Stomach smooth muscle (tissue), 2 donors: ENCODE data around the gene GNL2.
A peak's percentile ranks its signal among the peaks of the same experiment; 100 is the strongest.
"Not testable (repeated sequence)": the region's sequence is repeated elsewhere in the genome, so short reads cannot be mapped to it uniquely, and the experiment has no call there.

Experiments used
- H3K27ac ChIP-seq: one replicate; pipeline ENCODE4 v1.7.0; 2013; ENCODE audit warnings: mild to moderate bottlenecking, low read length, inconsistent platforms
- H3K27me3 ChIP-seq, 2 donors: one replicate each; pipeline ENCODE4 v1.7.0; 2013; ENCODE audit warnings: low read length in 2 of 2; ENCODE audit not compliant: insufficient read depth in 2 of 2, control insufficient read depth in 1 of 2
- H3K36me3 ChIP-seq, 2 donors: one replicate each; pipeline ENCODE4 v1.7.0; 2013; ENCODE audit warnings: low read length in 2 of 2; ENCODE audit not compliant: control insufficient read depth in 2 of 2, insufficient read depth in 2 of 2
- H3K4me1 ChIP-seq: one replicate; pipeline ENCODE4 v1.7.0; 2013; ENCODE audit warnings: low read length; ENCODE audit not compliant: control insufficient read depth, insufficient read depth
- H3K4me3 ChIP-seq, 2 donors: one replicate each; pipeline ENCODE4 v1.7.0; 2013; ENCODE audit warnings: low read length in 2 of 2
- H3K9ac ChIP-seq, 2 donors: one replicate each; pipeline ENCODE4 v1.7.0; 2013; ENCODE audit warnings: low read length in 2 of 2, mild to moderate bottlenecking in 1 of 2
- H3K9me3 ChIP-seq, 2 donors: one replicate each; pipeline ENCODE4 v1.7.0; 2013; ENCODE audit warnings: low read length in 2 of 2; ENCODE audit not compliant: control insufficient read depth in 2 of 2
- donor health status: healthy.
- donor health status: Pancreatic carcinoma.

The GNL2 gene

DNA sequence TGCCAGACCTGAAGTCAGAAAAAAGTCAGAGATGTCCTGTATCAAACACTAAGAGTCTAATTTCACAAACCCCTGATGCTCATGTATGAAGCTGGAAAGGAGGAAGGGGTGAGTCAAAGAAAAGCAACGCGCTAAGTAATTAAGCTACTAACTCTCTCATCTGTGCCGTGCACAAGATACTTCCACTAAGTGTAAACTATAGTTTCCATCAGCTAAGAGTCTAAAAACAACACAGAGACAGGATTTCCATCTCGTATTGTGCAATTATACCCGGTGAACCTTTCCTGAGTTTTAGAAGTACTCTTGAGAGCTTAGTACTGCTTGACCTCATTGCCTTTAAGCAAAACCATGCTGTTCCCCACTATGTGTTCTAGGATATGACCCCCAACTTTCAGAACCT lies 20.0 kb downstream of the GNL2 start:
- peak overlapping the region; percentile 61 for H3K27ac ChIP-seq
- no peaks in the 10 kb centered on the region for H3K9me3 ChIP-seq
- no peaks in the 10 kb centered on the region for H3K27me3 ChIP-seq
- no peak overlapping the region for H3K9ac ChIP-seq
- H3K4me1 ChIP-seq = peaks cover 19% of the 10 kb centered on the region
- peaks cover 28 to 42% of the 10 kb centered on the region in 2 donors for H3K36me3 ChIP-seq
- no peak overlapping the region for H3K4me3 ChIP-seq

DNA sequence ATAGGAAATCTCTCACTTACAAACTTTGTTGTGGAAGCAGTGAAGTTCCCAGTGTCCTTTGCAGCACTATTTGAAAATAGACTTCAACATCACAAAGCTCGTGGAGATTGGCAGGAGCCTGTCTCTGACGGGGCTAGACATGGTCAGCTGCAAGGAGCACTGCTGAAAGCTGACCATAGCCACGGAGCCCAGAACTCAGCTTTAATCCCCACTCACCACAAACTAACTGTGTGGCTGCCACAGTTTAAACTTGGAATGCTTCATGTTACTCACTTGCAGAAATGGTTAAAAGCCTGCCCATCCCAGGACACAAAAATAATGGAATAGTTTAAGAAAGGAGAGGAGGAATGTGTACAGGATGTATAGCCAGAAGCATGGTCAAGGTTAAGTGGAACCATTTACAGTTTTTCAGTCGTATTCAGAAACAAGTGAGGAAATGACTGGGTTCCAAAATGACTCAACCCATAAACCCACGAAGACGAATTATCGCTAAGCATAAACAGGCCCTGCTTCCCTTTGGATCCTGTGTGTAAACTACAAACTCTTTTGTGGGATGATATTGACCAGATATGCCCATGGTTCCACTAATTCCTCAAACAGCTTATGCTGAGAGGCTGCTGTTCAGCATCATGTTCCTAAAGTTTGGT lies 20.8 kb downstream of the GNL2 start:
- Histone ChIP-seq H3K27ac (peak overlapping the region; percentile 61), H3K36me3 (peaks cover 27 to 38% of the 10 kb centered on the region in 2 donors)

GRCh38 chr1:37570528-37571334 lies 25.0 kb downstream of the GNL2 start:
- no peaks in the 10 kb centered on the region for H3K27me3 ChIP-seq
- H3K27ac ChIP-seq = no peak overlapping the region
- H3K9me3 ChIP-seq = no peaks in the 10 kb centered on the region
- peaks cover 11% of the 10 kb centered on the region for H3K4me1 ChIP-seq
- H3K36me3 ChIP-seq = peaks cover 66 to 68% of the 10 kb centered on the region in 2 donors
- H3K4me3 ChIP-seq = no peak overlapping the region
- H3K9ac ChIP-seq = no peak overlapping the region

More for the DNA sequence above, 20.8 kb downstream of the GNL2 start:
- H3K9me3 ChIP-seq = no peaks in the 10 kb centered on the region
- no peaks in the 10 kb centered on the region for H3K27me3 ChIP-seq
- no peak overlapping the region for H3K9ac ChIP-seq
- peaks cover 19% of the 10 kb centered on the region for H3K4me1 ChIP-seq
- peak overlapping the region in 1 of 2 donors; percentile 22 for H3K4me3 ChIP-seq

DNA sequence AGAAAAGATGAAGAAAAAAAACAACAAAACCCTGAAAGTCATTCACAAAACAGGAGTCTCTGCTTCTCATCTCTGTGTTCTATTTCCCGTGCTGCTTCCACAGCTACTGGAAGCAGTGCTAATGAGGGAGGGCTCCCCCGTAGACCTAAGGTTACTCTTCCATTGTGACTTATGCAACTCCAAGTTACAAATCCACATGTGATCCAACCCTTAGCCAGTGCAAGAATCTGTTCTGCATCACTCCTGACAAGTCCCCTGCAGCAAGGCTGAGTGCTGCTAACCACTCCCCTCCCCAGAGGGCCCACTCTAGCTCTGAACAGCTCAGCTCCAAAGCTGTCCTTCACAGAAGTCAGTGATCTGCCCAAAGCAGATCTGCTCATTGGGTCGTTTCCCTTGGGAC lies 28.7 kb downstream of the GNL2 start:
- Histone ChIP-seq H3K4me3 (no peak overlapping the region), H3K27ac (peak overlapping the region; percentile 7), H3K27me3 (no peaks in the 10 kb centered on the region), H3K9me3 (no peaks in the 10 kb centered on the region), H3K4me1 (peaks cover 2% of the 10 kb centered on the region), H3K36me3 (peaks cover 57% of the 10 kb centered on the region in 2 donors), H3K9ac (no peak overlapping the region)

GRCh38 chr1:37564892-37565291 lies 30.8 kb downstream of the GNL2 start:
- Histone ChIP-seq H3K9me3 (no peaks in the 10 kb centered on the region), H3K4me3 (no peak overlapping the region), H3K27me3 (no peaks in the 10 kb centered on the region), H3K36me3 (peaks cover 48 to 50% of the 10 kb centered on the region in 2 donors), H3K9ac (no peak overlapping the region), H3K4me1 (peaks cover 2% of the 10 kb centered on the region), H3K27ac (no peak overlapping the region)

- Histone ChIP-seq H3K27me3 (no peaks in the 10 kb centered on the region), H3K4me3 (no peak overlapping the region), H3K9me3 (no peaks in the 10 kb centered on the region), H3K27ac (no peak overlapping the region), H3K36me3 (peaks cover 30 to 36% of the 10 kb centered on the region in 2 donors), H3K9ac (no peak overlapping the region), H3K4me1 (peaks cover 2% of the 10 kb centered on the region)
Measured at GRCh38 chr1:37562984-37563383, 32.8 kb downstream of the GNL2 start.

GRCh38 chr1:37561133-37562132 lies 34.3 kb downstream of the GNL2 start:
- Histone ChIP-seq H3K4me3 (no peak overlapping the region), H3K9ac (no peak overlapping the region)

DNA sequence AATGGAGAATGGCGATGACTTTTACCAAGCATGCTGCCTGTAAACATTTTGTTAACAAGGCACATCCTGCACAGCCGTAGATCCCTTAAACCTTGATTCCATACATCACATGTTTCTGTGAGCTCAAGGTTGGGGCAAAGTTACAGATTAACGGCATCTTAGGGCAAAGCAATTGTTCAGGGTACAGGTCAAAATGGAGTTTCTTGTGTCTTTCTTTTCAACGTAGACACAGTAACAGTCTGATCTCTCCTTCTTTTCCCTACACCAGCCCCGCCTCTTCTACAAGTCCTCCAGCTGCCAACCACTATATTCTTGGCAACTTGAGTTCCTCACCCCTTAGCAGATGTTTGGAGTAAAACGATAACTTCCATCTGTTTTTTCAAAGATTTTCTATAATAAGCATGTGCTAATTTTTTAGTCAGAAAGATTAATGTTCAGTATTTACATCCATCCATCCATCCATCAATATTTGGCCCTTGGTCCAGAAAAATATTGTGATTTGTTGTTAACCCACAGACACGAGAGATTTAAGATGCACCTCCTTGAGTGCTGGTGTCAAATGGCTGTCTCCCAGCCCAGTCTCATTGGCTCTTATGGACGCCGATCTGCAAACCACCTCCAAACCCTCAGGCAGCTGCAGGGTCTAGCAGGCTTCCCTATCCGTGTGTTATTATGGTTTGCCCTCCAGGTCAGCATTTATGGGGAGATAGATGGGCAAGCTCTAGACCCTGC lies 35.2 kb downstream of the GNL2 start:
- Histone ChIP-seq H3K9me3 (no peaks in the 10 kb centered on the region), H3K27me3 (no peaks in the 10 kb centered on the region), H3K4me1 (peaks cover 19% of the 10 kb centered on the region), H3K27ac (no peak overlapping the region), H3K36me3 (peaks cover 6 to 14% of the 10 kb centered on the region in 2 donors), H3K9ac (no peak overlapping the region), H3K4me3 (no peak overlapping the region)

More at GRCh38 chr1:37561133-37562132, 34.3 kb downstream of the GNL2 start:
- H3K27ac ChIP-seq = no peak overlapping the region
- peaks cover 15 to 21% of the 10 kb centered on the region in 2 donors for H3K36me3 ChIP-seq
- H3K9me3 ChIP-seq = no peaks in the 10 kb centered on the region
- no peaks in the 10 kb centered on the region for H3K27me3 ChIP-seq
- peaks cover 13% of the 10 kb centered on the region for H3K4me1 ChIP-seq

DNA sequence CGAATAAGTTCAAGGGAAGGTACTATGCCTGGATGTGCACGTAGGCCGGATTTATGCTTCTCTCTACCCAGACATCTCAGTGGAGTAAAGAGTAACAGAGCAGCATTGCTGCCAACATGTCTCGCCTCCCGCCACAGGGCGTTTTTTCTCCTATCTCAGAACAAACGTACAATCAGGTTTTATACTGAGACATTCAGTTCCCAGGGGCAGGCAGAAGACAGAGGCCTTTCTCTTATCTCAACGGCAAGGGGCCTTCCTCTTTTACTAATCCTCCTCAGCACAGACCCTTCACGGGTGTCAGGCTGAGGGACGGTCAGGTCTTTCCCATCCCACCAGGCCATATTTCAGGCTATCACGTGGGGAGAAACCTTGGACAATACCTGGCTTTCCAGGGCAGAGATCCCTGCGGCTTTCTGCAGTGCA lies 35.8 kb downstream of the GNL2 start:
- H3K36me3 ChIP-seq, H3K27ac ChIP-seq, H3K4me3 ChIP-seq, H3K9me3 ChIP-seq, H3K9ac ChIP-seq, H3K27me3 ChIP-seq: not testable (repeated sequence)
- peaks cover 19% of the 10 kb centered on the region for H3K4me1 ChIP-seq

- Histone ChIP-seq H3K9ac (no peak overlapping the region), H3K4me3 (no peak overlapping the region), H3K36me3 (peaks cover 0 to 6% of the 10 kb centered on the region in 2 donors), H3K9me3 (no peaks in the 10 kb centered on the region), H3K27me3 (no peaks in the 10 kb centered on the region), H3K4me1 (peaks cover 19% of the 10 kb centered on the region), H3K27ac (no peak overlapping the region)
Measured at GRCh38 chr1:37559080-37559479, 36.7 kb downstream of the GNL2 start.
